Breast epithelium (tissue), 4 donors: ENCODE results near the gene MLXIP. TPM values are rescaled to one million over a fixed set of nuclear protein-coding genes. Genes with fewer than 3 reads are reported as not detected.

Experiments used
- DNase-seq, 2 donors: peaks; one replicate each; pipeline ENCODE4 v3.0.0-alpha.2; 2019; ENCODE audit warnings: low spot score in 2 of 2
- H3K27ac ChIP-seq, 2 donors: fragments of 200-600 bp; sonication (generic) in 1 of 2; one replicate each; pipeline ENCODE4 v1.5.1; 2016 to 2019; ENCODE audit warnings: mild to moderate bottlenecking in 1 of 2
- H3K27me3 ChIP-seq, 2 donors: fragments of 200-600 bp; sonication (generic) in 1 of 2; one replicate each; pipeline versions ENCODE4 v1.5.1 to v1.6.0; 2017 to 2019; ENCODE audit warnings: control low read depth in 1 of 2, mild to moderate bottlenecking in 1 of 2
- H3K36me3 ChIP-seq: fragments of 200-600 bp; one replicate; pipeline ENCODE4 v1.5.1; 2019
- H3K4me1 ChIP-seq, 2 donors: fragments of 200-600 bp; sonication (generic); one replicate each; pipeline ENCODE4 v1.5.1; 2016 to 2019; ENCODE audit warnings: control low read depth in 1 of 2
- H3K4me3 ChIP-seq, 3 donors: fragments of 200-600 bp; sonication (generic); 1 replicate in 2 of 3; 2 replicates in 1 of 3; pipeline ENCODE4 v1.5.1; 2016 to 2019; ENCODE audit warnings: mild to moderate bottlenecking in 3 of 3, moderate library complexity in 2 of 3
- H3K9me3 ChIP-seq, 2 donors: fragments of 200-600 bp; sonication (generic) in 1 of 2; one replicate each; pipeline ENCODE4 v1.5.1; 2016 to 2019; ENCODE audit warnings: control low read depth in 1 of 2
- CTCF ChIP-seq, 3 donors: fragments of 450-650 bp; IDR thresholded peaks; one replicate each; pipeline ENCODE4 v1.5.1; 2016 to 2017; ENCODE audit warnings: antibody characterized with exemption in 3 of 3, mild to moderate bottlenecking in 3 of 3, moderate library complexity in 3 of 3
- POLR2A ChIP-seq: fragments of 450-650 bp; IDR thresholded peaks from one replicate; pipeline ENCODE4 v1.6.1; 2016; ENCODE audit warnings: antibody characterized with exemption, mild to moderate bottlenecking, moderate library complexity
- POLR2AphosphoS5 ChIP-seq, 3 donors: sonication (generic); formaldehyde crosslinking; IDR thresholded peaks; one replicate each; pipeline ENCODE4 v1.6.1; 2017; ENCODE audit warnings: antibody characterized with exemption in 3 of 3
- intact Hi-C: fragments of 100-400 bp; cut with DNase I; formaldehyde crosslinking; loops from one replicate; pipeline ENCODE4 v1.15.1; 2023; ENCODE audit warnings: low total_unique reads
- total RNA-seq, 3 donors: library from RNA; depleted of rRNA; stranded (reverse); fragments of >200 nt; gene quantifications; one replicate each; pipeline ENCODE4 v1.1.0, GENCODE V29; 2016

MLXIP gene
- total RNA-seq, 3 donors from 2014 or later, result 21.1 to 31.1 (median 28.2) TPM

- no peak for DNase-seq
- no peaks in the 10 kb centered on the region for H3K27me3 ChIP-seq
- no peaks in the 10 kb centered on the region for H3K4me1 ChIP-seq
- peaks cover 13% of the 10 kb centered on the region for H3K36me3 ChIP-seq
- H3K4me3 ChIP-seq, result no peak overlapping the region
- H3K27ac ChIP-seq, result no peak overlapping the region
- no peak for TF ChIP-seq CTCF (IDR thresholded peaks at IDR 0.05)
- no peak for TF ChIP-seq POLR2AphosphoS5 (IDR thresholded peaks at IDR 0.05)
- TF ChIP-seq POLR2A, result no peak
- no peaks in the 10 kb centered on the region for H3K9me3 ChIP-seq
- intact Hi-C loops, result no loop called here
Measured at GRCh38 chr12:122141911-122142725, 63.6 kb downstream of the MLXIP start.

- H3K27ac ChIP-seq, result no peak overlapping the region
- H3K27me3 ChIP-seq, result no peaks in the 10 kb centered on the region
- H3K9me3 ChIP-seq, result no peaks in the 10 kb centered on the region
- TF ChIP-seq POLR2A (no peak), POLR2AphosphoS5 (IDR thresholded peaks at IDR 0.05) (no peak), CTCF (IDR thresholded peaks at IDR 0.05) (no peak)
- H3K36me3 ChIP-seq, result peaks cover 13% of the 10 kb centered on the region
- no peaks in the 10 kb centered on the region for H3K4me1 ChIP-seq
- intact Hi-C loops, result no loop called here
- no peak for DNase-seq
- H3K4me3 ChIP-seq, result no peak overlapping the region
Measured at GRCh38 chr12:122142857-122143256, 64.3 kb downstream of the MLXIP start.

- peaks cover 13% of the 10 kb centered on the region for H3K36me3 ChIP-seq
Measured at GRCh38 chr12:122144885-122145284, 66.3 kb downstream of the MLXIP start.

GRCh38 chr12:122145505-122146330, 67.2 kb downstream of the MLXIP start:
- DNase-seq, result no peak
- peaks cover 13% of the 10 kb centered on the region for H3K36me3 ChIP-seq
- intact Hi-C loops, result no loop called here
- no peaks in the 10 kb centered on the region for H3K4me1 ChIP-seq
- H3K27me3 ChIP-seq, result no peaks in the 10 kb centered on the region
- no peak overlapping the region for H3K27ac ChIP-seq
- H3K9me3 ChIP-seq, result no peaks in the 10 kb centered on the region
- no peak overlapping the region for H3K4me3 ChIP-seq
- TF ChIP-seq CTCF (IDR thresholded peaks at IDR 0.05), result no peak
- TF ChIP-seq POLR2A, result no peak
- TF ChIP-seq POLR2AphosphoS5 (IDR thresholded peaks at IDR 0.05), result no peak

More at GRCh38 chr12:122144885-122145284, 66.3 kb downstream of the MLXIP start:
- intact Hi-C loops, result no loop called here
- DNase-seq, result no peak
- no peak overlapping the region for H3K27ac ChIP-seq
- H3K4me1 ChIP-seq, result no peaks in the 10 kb centered on the region
- H3K9me3 ChIP-seq, result no peaks in the 10 kb centered on the region
- TF ChIP-seq CTCF (IDR thresholded peaks at IDR 0.05) (no peak), POLR2AphosphoS5 (IDR thresholded peaks at IDR 0.05) (no peak), POLR2A (no peak)
- H3K4me3 ChIP-seq, result no peak overlapping the region
- H3K27me3 ChIP-seq, result no peaks in the 10 kb centered on the region
